NOMO-1 (cell line): ENCODE results near the gene ADGRD1.

Source experiments
- DNase-seq, 2 experiments: peaks; one replicate each; lab custom pipeline; 2025; ENCODE audit not compliant: unreplicated experiment in 2 of 2; lab: John Stamatoyannopoulos, UW

Gene ADGRD1

GRCh38 chr12:131130311-131130911 is 176.7 kb downstream of the ADGRD1 start:
- DNase-seq = no peak

DNA sequence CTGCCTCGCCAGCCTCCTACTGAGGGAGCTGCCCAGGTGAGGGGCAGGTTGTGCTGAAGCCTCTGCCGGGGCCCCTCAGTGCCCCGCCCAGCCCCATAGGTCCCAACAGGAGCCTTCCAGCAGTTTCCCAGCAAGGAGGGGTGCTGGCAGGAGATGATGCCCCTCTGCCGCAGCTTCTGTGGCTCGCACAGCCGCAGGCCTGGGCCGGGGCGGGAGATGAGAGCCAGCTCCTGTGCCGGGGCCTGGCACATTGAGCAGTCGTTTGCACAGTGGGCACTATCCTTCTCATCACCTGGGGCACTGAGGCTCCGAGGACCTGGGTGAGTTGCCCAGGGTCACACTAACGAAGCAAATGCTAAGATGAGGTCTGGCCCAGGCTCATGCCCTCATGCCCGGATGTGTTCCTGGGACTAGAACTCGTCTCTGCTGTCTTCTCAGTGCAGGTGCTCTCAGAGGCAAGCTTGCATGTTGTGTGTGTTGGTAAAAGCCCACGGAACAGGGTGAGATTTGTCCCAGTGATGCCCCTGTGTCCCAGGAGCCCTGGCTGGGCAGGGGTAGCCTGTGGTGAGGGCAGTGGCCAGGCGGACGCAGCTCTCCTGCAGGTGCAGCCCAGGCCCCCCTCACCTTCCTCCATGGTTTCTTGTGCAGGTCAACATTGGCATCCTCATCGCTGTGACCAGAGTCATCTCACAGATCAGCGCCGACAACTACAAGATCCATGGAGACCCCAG is 177.5 kb downstream of the ADGRD1 start:
- no peak for DNase-seq

DNA sequence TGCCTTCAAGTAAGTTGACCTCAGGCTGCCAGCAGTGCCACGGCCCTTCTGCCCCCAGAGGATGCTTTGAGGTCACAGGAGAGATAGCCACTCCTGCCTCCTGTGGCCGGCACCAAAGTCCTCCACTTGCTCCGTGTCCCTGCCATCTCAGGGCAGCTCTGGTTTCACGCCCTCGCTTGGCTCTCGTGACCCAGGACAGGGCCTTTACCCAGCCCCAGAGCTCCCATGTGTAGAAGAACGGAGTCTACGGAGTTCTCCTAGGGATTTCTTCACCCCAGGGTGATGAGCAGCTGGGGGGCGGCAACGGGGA is 178.1 kb downstream of the ADGRD1 start:
- DNase-seq = no peak

GRCh38 chr12:131132118-131132892 is 178.6 kb downstream of the ADGRD1 start:
- peak; percentile 23 to 33 for DNase-seq

GRCh38 chr12:131133015-131133905 is 179.6 kb downstream of the ADGRD1 start:
- DNase-seq = peak in 1 of 2 experiments; percentile 5

GRCh38 chr12:131133994-131134393 is 180.3 kb downstream of the ADGRD1 start:
- no peak for DNase-seq

DNA sequence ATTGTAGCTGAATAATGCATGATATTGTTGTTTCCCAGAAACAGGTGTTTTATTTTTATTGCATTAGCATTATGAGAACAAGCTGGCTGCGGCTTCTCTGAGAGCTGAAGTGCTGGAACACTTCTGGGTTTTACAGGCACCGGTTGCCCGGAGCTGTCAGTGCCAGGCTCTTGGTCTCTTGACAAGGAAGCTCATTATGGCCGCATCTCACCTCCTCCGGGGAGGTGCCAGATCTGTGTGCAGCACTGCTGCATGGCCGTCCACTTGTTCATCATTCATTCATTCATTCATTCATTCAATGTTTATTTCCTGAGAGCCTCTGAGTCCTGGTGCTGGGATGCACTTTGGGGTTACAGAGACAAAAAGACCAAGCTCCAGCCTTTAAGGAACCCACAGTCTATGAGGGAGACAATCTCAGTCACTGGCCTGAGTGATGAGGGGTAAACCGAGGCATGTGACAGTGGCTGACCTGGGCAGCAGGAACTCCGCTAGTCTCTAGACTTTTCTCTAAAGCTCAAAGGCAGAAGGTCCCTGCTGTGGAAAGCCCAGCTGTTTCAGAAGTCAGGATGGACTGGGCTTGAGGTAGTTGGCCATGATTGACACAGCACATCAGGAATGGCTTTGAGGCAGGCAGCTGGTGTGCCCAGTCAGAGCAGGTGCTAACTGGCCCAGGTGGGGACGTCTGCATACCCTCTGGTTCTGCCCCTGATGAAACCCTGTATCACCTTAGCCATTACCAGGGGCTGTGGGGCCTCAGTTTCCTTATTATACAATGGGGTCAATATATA is 181.0 kb downstream of the ADGRD1 start:
- DNase-seq = no peak

DNA sequence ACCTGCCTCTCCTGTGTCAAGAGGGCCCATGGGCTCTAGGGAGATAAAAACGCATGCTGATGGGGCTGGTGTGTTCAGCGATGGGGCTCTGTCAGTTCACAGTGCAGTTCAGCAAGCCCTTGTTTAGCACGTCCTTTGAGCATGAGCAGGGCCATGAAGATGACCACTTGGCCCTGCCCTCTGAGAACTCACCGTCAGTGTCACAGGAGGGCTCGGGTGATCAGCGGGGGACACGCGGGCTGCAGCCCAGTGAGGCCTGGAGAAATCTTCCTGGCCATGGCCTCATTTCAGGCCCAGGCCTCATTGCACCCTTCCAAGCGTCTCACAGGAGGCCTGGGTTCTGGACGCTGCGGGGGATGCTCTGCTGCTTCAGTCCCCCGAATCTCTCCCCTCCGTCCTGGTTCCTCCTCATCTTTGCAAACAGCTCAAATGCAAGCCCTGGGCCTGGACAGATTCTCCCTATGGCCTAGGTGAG is 181.6 kb downstream of the ADGRD1 start:
- no peak for DNase-seq

GRCh38 chr12:131135786-131136538 is 182.3 kb downstream of the ADGRD1 start:
- DNase-seq = no peak

- DNase-seq = no peak
Observed at GRCh38 chr12:131136539-131136872, 182.8 kb downstream of the ADGRD1 start.

- DNase-seq = no peak
Observed at GRCh38 chr12:131137009-131137835, 183.5 kb downstream of the ADGRD1 start.

- no peak for DNase-seq
Observed at GRCh38 chr12:131137836-131138637, 184.3 kb downstream of the ADGRD1 start.

DNA sequence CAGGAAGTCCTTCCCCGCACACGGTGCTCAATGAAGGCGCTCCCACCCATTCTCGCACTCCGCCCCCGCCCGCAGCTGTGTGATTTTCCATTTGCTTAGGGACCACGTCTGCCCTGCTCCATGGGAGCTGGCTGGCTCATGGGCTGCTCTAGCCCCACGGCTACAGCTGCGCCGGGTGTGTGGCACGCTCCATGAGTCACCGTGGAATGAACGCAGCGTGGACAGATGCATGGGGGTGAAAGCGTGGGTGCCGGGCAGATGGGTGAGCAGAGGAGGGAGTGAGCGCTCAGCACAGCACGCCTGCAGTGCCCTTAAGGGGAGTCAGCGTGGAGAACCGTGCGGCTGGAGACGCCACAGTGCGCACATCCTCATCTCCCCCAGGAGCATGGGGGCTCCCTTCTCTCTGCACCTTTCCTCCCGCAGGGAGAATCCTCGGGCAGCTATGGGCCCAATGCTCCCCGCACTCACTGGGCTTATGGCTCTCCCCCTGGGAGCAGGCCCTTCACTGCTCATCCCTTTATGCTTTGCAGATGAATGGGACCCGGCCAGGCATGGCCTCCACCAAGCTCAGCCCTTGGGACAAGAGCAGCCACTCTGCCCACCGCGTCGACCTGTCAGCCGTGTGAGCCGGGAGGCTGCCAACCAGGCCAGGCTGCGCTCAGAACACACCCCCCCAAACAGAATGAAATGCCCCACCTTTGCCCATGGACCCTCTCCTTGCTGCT is 185.1 kb downstream of the ADGRD1 start:
- DNase-seq = no peak

DNA sequence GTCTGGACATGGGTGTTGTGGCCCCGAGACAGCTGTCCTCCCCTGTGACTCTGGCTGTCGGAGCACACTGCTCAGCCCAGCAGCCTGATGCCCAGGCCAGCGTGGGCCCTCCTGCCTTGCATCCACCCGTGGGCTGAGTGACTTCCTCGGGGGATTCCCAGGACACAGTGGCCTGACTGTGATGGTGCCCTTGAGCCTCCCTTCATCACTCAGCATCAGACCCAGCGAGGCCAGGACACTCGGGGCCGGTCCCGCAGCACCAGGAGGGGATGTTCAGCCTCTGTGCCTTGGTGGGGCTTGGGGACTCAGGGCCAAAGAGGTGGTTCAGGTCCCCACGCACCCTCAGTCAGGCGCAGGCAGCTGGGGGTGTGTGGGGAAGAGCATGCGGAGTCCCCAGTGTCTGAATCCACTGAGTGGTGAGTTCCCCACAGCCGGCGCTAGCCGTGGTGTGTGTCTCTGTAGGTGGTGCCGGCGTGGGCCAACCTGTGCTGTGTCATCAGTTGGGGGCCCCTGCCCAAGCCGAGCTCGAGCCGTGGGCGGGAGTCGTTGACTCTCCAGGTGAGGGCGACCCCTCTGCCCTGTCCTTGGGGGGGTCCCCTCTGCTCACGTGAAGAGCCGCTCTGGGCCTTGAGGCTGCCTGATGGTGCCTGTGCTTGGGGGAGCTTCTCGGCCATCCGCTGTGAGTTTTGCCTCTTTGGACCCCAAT is 185.8 kb downstream of the ADGRD1 start:
- DNase-seq = no peak

- no peak for DNase-seq
Observed at GRCh38 chr12:131140069-131140435, 186.3 kb downstream of the ADGRD1 start.

GRCh38 chr12:131140697-131141096 is 187.0 kb downstream of the ADGRD1 start:
- DNase-seq = no peak

- DNase-seq = no peak
Observed at GRCh38 chr12:131141514-131141913, 187.8 kb downstream of the ADGRD1 start.
